Measurements from ENCODE around the gene FGF12.

The FGF12 gene

DNA sequence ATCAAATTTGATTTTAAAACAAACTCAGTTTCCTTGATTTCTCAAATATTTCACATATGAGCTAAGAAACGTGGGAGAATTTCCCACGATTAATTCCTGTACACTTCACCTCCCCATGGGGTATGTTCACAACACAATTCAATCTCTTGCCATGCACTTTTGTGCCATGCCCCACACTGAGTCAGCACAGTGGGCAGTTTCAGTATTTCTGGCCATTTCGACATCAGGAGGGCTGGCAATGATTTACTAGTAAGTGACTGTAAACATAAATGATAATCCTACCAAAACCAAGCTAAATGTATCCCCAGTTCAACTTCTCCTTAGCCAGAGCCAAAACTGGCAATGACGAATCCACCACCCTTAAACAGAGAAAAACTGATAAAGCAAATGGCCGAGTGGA is 293.6 kb downstream of the FGF12 start:
- H3K9ac ChIP-seq (ENCODE audit: low read depth in 1 of 2, low read length in 2 of 2) = no peak overlapping the region
- H3K36me3 ChIP-seq (ENCODE audit: control insufficient read depth in 1 of 2, insufficient read depth in 2 of 2, low read length in 2 of 2) = no peaks in the 10 kb centered on the region
- H3K9me3 ChIP-seq (ENCODE audit: control insufficient read depth in 1 of 2, low read length in 2 of 2) = no peaks in the 10 kb centered on the region
- no peaks in the 10 kb centered on the region for H3K4me1 ChIP-seq (ENCODE audit: control insufficient read depth in 1 of 2, insufficient read depth in 2 of 2, low read length in 2 of 2)
- no peak overlapping the region for H3K4me3 ChIP-seq (ENCODE audit: low read depth in 1 of 2, low read length in 2 of 2)
- no peaks in the 10 kb centered on the region for H3K27me3 ChIP-seq (ENCODE audit: control insufficient read depth in 1 of 2, insufficient read depth in 2 of 2, low read length in 2 of 2)
- no peak overlapping the region for H3K27ac ChIP-seq (ENCODE audit: low read depth, low read length)

DNA sequence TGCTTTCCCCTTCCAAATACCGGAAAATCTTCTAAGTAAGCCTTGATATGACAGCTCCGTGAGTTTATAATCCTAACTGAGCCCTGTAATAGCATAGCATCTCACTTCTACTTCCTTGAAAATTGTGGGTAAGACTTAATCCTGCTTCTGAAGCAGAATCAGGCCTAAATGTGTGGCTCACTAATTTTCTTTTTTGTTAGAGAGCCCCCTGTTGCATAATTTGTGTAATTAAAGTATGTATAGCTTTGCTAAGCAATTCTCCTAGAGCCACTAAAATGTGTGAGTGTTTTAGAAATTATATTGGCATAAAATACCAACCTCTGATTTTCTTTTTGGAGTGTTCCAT is 304.4 kb downstream of the FGF12 start:
- Histone ChIP-seq H3K9ac (ENCODE audit: low read depth in 1 of 2, low read length in 2 of 2) (no peak overlapping the region), H3K27ac (ENCODE audit: low read depth, low read length) (no peak overlapping the region), H3K4me1 (ENCODE audit: control insufficient read depth in 1 of 2, insufficient read depth in 2 of 2, low read length in 2 of 2) (no peaks in the 10 kb centered on the region), H3K27me3 (ENCODE audit: control insufficient read depth in 1 of 2, insufficient read depth in 2 of 2, low read length in 2 of 2) (no peaks in the 10 kb centered on the region), H3K9me3 (ENCODE audit: control insufficient read depth in 1 of 2, low read length in 2 of 2) (no peaks in the 10 kb centered on the region), H3K36me3 (ENCODE audit: control insufficient read depth in 1 of 2, insufficient read depth in 2 of 2, low read length in 2 of 2) (no peaks in the 10 kb centered on the region), H3K4me3 (ENCODE audit: low read depth in 1 of 2, low read length in 2 of 2) (no peak overlapping the region)

DNA sequence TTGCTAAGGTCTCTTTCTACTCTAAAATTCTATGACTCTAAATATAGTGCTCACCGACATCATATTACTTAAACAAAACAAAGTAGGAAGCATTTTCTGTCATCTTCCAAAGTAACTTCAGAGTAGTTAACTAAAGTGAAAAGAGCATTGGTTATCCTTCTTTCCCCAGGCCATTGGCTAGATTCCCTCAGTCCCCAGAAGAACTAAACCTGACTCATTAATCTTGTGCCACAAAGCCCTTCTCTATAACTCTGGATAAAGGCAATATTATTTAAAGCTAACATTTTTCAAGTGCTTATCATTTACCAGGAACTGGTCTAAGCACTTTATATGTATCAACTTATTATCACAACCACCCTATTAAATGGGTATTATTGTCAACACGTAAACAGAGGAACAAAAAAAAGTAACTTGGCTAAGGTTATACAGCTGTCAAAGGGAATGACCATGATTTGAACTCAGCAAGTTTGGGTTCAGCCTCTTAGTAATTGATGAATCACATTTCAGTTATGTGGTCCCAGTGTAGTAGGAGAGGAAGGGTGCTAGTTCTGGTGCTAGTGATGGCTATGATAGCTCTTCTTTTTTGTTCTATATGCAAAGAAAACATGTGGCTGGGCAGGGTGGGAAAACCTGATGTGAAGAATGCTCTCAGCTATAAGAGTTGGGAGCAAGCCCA is 304.9 kb downstream of the FGF12 start:
- no peak overlapping the region for H3K27ac ChIP-seq (ENCODE audit: low read depth, low read length)
- H3K27me3 ChIP-seq (ENCODE audit: control insufficient read depth in 1 of 2, insufficient read depth in 2 of 2, low read length in 2 of 2) = no peaks in the 10 kb centered on the region
- H3K36me3 ChIP-seq (ENCODE audit: control insufficient read depth in 1 of 2, insufficient read depth in 2 of 2, low read length in 2 of 2) = no peaks in the 10 kb centered on the region
- no peaks in the 10 kb centered on the region for H3K9me3 ChIP-seq (ENCODE audit: control insufficient read depth in 1 of 2, low read length in 2 of 2)
- no peak overlapping the region for H3K9ac ChIP-seq (ENCODE audit: low read depth in 1 of 2, low read length in 2 of 2)
- H3K4me1 ChIP-seq (ENCODE audit: control insufficient read depth in 1 of 2, insufficient read depth in 2 of 2, low read length in 2 of 2) = no peaks in the 10 kb centered on the region
- H3K4me3 ChIP-seq (ENCODE audit: low read depth in 1 of 2, low read length in 2 of 2) = no peak overlapping the region

DNA sequence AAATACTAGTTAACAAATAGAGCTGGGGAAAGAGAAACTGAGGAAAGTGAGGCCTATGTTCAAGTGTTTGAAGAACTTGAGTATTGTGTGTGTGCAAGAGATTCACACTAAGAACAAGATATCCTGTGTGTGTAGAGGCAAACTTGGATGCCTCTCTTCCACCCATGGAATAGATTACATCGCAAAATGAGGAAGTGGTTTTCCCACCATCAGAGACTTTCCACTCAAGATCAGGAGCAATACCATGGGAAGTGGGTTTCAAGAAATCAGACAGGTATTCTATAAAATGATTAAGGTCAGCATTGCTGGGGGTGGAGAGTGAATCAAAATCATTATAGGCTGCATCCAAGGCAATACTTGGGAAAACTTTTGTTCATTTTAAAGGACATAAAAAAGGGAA is 308.0 kb downstream of the FGF12 start:
- H3K9me3 ChIP-seq (ENCODE audit: control insufficient read depth in 1 of 2, low read length in 2 of 2) = no peaks in the 10 kb centered on the region
- H3K27me3 ChIP-seq (ENCODE audit: control insufficient read depth in 1 of 2, insufficient read depth in 2 of 2, low read length in 2 of 2) = no peaks in the 10 kb centered on the region
- no peak overlapping the region for H3K27ac ChIP-seq (ENCODE audit: low read depth, low read length)
- no peaks in the 10 kb centered on the region for H3K4me1 ChIP-seq (ENCODE audit: control insufficient read depth in 1 of 2, insufficient read depth in 2 of 2, low read length in 2 of 2)
- H3K9ac ChIP-seq (ENCODE audit: low read depth in 1 of 2, low read length in 2 of 2) = no peak overlapping the region
- no peak overlapping the region for H3K4me3 ChIP-seq (ENCODE audit: low read depth in 1 of 2, low read length in 2 of 2)
- H3K36me3 ChIP-seq (ENCODE audit: control insufficient read depth in 1 of 2, insufficient read depth in 2 of 2, low read length in 2 of 2) = no peaks in the 10 kb centered on the region

DNA sequence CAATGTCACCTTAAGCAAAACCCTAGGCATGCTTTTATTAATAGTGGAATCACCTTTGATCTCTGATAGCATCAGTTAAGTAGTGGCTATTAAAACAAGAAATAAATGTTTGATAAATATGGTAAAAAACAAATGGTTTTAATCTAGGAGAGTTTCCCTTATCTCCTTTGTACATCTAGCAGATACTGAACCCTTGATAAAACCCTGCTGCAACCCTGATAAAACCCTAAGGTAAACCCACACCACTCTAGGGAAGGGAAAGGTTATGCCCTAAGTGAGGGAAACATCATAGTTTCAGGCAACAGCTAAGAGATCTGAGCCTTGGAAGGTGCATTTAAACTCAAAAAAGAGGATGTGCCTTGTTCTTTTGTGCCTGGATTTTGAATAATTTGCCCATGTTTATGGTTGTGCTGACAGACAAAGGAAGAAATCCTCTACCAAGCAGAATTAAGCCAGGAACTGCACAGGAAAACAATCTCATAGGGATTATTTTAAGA is 309.7 kb downstream of the FGF12 start:
- no peak overlapping the region for H3K4me3 ChIP-seq (ENCODE audit: low read depth in 1 of 2, low read length in 2 of 2)
- H3K4me1 ChIP-seq (ENCODE audit: control insufficient read depth in 1 of 2, insufficient read depth in 2 of 2, low read length in 2 of 2) = no peaks in the 10 kb centered on the region
- no peak overlapping the region for H3K9ac ChIP-seq (ENCODE audit: low read depth in 1 of 2, low read length in 2 of 2)
- no peaks in the 10 kb centered on the region for H3K27me3 ChIP-seq (ENCODE audit: control insufficient read depth in 1 of 2, insufficient read depth in 2 of 2, low read length in 2 of 2)
- no peak overlapping the region for H3K27ac ChIP-seq (ENCODE audit: low read depth, low read length)
- no peaks in the 10 kb centered on the region for H3K9me3 ChIP-seq (ENCODE audit: control insufficient read depth in 1 of 2, low read length in 2 of 2)
- no peaks in the 10 kb centered on the region for H3K36me3 ChIP-seq (ENCODE audit: control insufficient read depth in 1 of 2, insufficient read depth in 2 of 2, low read length in 2 of 2)

DNA sequence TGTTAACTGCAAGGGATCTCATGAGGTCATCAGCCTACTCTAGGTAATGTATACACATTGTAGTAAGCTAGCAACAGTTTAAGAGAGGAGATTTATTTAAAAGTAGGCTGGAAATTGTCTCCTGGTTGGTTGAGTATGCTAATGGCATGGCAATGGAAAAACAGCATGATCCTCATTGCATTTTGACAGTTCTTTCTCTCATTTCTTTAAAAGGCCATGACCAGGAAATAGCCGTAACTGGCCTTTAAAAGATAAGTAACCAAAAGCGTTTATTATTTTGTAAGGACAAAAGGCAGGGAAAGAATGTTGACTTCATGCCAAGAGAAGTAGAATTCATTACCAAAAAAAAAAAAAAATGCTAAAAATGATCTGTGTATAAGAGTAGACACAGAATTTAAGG is 310.3 kb downstream of the FGF12 start:
- Histone ChIP-seq H3K36me3 (ENCODE audit: control insufficient read depth in 1 of 2, insufficient read depth in 2 of 2, low read length in 2 of 2) (no peaks in the 10 kb centered on the region), H3K27me3 (ENCODE audit: control insufficient read depth in 1 of 2, insufficient read depth in 2 of 2, low read length in 2 of 2) (no peaks in the 10 kb centered on the region), H3K9me3 (ENCODE audit: control insufficient read depth in 1 of 2, low read length in 2 of 2) (no peaks in the 10 kb centered on the region), H3K9ac (ENCODE audit: low read depth in 1 of 2, low read length in 2 of 2) (no peak overlapping the region), H3K27ac (ENCODE audit: low read depth, low read length) (no peak overlapping the region), H3K4me1 (ENCODE audit: control insufficient read depth in 1 of 2, insufficient read depth in 2 of 2, low read length in 2 of 2) (no peaks in the 10 kb centered on the region), H3K4me3 (ENCODE audit: low read depth in 1 of 2, low read length in 2 of 2) (no peak overlapping the region)

DNA sequence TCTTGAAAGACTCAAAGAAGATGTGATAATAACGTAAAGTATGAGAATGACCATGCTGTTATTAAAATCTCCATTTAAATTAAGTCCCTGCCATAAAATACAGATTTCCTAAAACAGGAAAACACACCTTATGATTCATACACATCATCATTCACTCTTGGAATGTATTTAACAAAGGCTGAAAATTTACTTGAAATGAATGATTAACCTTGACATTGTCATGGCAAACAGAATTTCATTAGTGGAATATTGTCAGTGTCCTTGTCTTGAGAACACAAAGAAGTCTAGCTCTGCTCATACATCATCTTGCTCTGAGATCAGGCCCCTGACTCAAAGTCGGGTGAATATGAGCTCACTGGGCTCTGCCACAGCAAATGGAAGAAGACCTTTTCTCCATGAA is 313.9 kb downstream of the FGF12 start:
- H3K4me3 ChIP-seq (ENCODE audit: low read depth in 1 of 2, low read length in 2 of 2) = no peak overlapping the region
- H3K9ac ChIP-seq (ENCODE audit: low read depth in 1 of 2, low read length in 2 of 2) = no peak overlapping the region
- H3K4me1 ChIP-seq (ENCODE audit: control insufficient read depth in 1 of 2, insufficient read depth in 2 of 2, low read length in 2 of 2) = no peaks in the 10 kb centered on the region
- H3K36me3 ChIP-seq (ENCODE audit: control insufficient read depth in 1 of 2, insufficient read depth in 2 of 2, low read length in 2 of 2) = no peaks in the 10 kb centered on the region
- peaks cover 6 to 26% of the 10 kb centered on the region in 2 donors for H3K27me3 ChIP-seq (ENCODE audit: control insufficient read depth in 1 of 2, insufficient read depth in 2 of 2, low read length in 2 of 2)
- H3K27ac ChIP-seq (ENCODE audit: low read depth, low read length) = no peak overlapping the region
- no peaks in the 10 kb centered on the region for H3K9me3 ChIP-seq (ENCODE audit: control insufficient read depth in 1 of 2, low read length in 2 of 2)

DNA sequence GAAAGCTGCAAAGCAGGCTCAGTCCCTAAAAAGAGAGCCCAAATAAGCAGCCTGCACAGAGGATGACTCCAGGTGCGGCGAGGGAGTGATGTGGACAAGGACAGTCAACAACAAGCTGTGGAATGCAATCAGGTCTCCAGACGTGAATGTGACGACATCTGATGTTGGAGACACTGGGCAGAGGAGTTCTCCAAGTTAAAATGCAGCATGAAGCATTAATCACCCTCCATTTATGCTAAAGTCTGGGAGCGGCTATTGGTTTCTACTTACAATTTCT is 316.7 kb downstream of the FGF12 start:
- Histone ChIP-seq H3K4me1 (ENCODE audit: control insufficient read depth in 1 of 2, insufficient read depth in 2 of 2, low read length in 2 of 2) (no peaks in the 10 kb centered on the region), H3K27ac (ENCODE audit: low read depth, low read length) (no peak overlapping the region), H3K9ac (ENCODE audit: low read depth in 1 of 2, low read length in 2 of 2) (no peak overlapping the region), H3K27me3 (ENCODE audit: control insufficient read depth in 1 of 2, insufficient read depth in 2 of 2, low read length in 2 of 2) (peaks cover 8 to 39% of the 10 kb centered on the region in 2 donors), H3K4me3 (ENCODE audit: low read depth in 1 of 2, low read length in 2 of 2) (no peak overlapping the region), H3K9me3 (ENCODE audit: control insufficient read depth in 1 of 2, low read length in 2 of 2) (no peaks in the 10 kb centered on the region), H3K36me3 (ENCODE audit: control insufficient read depth in 1 of 2, insufficient read depth in 2 of 2, low read length in 2 of 2) (no peaks in the 10 kb centered on the region)

DNA sequence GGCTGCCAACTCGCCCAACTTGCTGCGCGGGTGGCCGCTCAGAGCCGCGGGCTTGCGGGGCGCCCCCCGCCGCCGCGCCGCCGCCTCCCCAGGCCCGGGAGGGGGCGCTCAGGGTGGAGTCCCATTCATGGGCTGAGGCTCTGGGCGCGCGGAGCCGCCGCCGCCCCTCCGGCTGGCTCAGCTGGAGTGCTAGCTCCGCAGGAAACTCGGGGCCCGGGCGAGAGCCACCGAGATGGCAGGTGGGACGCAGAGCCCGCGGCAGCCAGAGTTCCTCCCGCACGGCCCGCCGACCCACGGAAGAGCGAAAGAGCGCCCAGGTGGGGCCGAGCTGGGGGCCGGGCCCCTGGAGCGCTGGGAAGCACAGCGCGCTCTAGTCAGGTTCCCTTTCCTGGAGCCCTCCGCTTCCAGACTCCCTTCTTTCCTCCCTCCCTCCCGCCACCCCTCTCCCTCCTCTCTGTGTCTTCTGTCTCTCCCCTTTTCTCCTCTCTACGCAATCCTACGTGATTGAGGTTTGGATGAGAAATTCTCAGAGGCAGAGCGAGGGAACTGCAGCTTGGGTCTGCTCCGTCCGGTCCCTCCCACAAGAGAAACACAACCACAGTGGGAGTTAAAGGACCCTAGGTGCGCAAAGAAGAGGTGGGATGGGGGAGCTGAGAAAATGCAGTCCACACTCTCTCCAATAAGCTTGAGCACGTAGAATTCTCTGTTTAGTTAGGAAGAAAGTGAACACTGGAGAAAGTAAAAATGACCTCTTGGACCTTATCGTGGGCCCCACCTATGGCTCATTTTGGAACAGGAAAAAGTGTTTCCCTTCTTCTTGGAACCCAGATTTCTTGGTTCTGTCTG is 317.3 kb downstream of the FGF12 start:
- Histone ChIP-seq H3K9me3 (ENCODE audit: control insufficient read depth in 1 of 2, low read length in 2 of 2) (no peaks in the 10 kb centered on the region), H3K36me3 (ENCODE audit: control insufficient read depth in 1 of 2, insufficient read depth in 2 of 2, low read length in 2 of 2) (no peaks in the 10 kb centered on the region), H3K4me1 (ENCODE audit: control insufficient read depth in 1 of 2, insufficient read depth in 2 of 2, low read length in 2 of 2) (no peaks in the 10 kb centered on the region), H3K4me3 (ENCODE audit: low read depth in 1 of 2, low read length in 2 of 2) (peak overlapping the region in 1 of 2 donors; percentile 40), H3K9ac (ENCODE audit: low read depth in 1 of 2, low read length in 2 of 2) (no peak overlapping the region), H3K27me3 (ENCODE audit: control insufficient read depth in 1 of 2, insufficient read depth in 2 of 2, low read length in 2 of 2) (peaks cover 8 to 39% of the 10 kb centered on the region in 2 donors), H3K27ac (ENCODE audit: low read depth, low read length) (no peak overlapping the region)

DNA sequence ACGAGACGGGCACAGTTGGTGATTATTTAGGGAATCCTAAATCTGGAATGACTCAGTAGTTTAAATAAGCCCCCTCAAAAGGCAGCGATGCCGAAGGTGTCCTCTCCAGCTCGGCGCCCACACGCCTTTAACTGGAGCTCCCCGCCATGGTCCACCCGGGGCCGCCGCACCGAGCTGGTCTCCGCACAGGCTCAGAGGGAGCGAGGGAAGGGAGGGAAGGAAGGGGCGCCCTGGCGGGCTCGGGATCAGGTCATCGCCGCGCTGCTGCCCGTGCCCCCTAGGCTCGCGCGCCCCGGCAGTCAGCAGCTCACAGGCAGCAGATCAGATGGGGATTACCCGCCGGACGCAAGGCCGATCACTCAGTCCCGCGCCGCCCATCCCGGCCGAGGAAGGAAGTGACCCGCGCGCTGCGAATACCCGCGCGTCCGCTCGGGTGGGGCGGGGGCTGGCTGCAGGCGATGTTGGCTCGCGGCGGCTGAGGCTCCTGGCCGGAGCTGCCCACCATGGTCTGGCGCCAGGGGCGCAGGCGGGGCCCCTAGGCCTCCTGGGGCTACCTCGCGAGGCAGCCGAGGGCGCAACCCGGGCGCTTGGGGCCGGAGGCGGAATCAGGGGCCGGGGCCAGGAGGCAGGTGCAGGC is 318.0 kb downstream of the FGF12 start:
- no peaks in the 10 kb centered on the region for H3K36me3 ChIP-seq (ENCODE audit: control insufficient read depth in 1 of 2, insufficient read depth in 2 of 2, low read length in 2 of 2)
- H3K27me3 ChIP-seq (ENCODE audit: control insufficient read depth in 1 of 2, insufficient read depth in 2 of 2, low read length in 2 of 2) = peaks cover 8 to 39% of the 10 kb centered on the region in 2 donors
- H3K9me3 ChIP-seq (ENCODE audit: control insufficient read depth in 1 of 2, low read length in 2 of 2) = no peaks in the 10 kb centered on the region
- no peak overlapping the region for H3K9ac ChIP-seq (ENCODE audit: low read depth in 1 of 2, low read length in 2 of 2)
- H3K27ac ChIP-seq (ENCODE audit: low read depth, low read length) = no peak overlapping the region
- H3K4me1 ChIP-seq (ENCODE audit: control insufficient read depth in 1 of 2, insufficient read depth in 2 of 2, low read length in 2 of 2) = no peaks in the 10 kb centered on the region
- H3K4me3 ChIP-seq (ENCODE audit: low read depth in 1 of 2, low read length in 2 of 2) = peak overlapping the region; percentile 14 to 44
